Stimulated activated CD8-positive, alpha-beta memory T cell treated with anti-CD3 and anti-CD28 coated beads, Interleukin-15, amount 100 ng/mL, for 24 hours (primary cell): ENCODE results near the gene ADAMTS17.

Experiments used
- DNase-seq: peaks from one replicate; pipeline ENCODE4 v3.0.0-alpha.2; 2020; ENCODE audit warnings: low read depth

Gene ADAMTS17

GRCh38 chr15:100174159-100174903 is 167.4 kb downstream of the ADAMTS17 start:
- no peak for DNase-seq

DNA sequence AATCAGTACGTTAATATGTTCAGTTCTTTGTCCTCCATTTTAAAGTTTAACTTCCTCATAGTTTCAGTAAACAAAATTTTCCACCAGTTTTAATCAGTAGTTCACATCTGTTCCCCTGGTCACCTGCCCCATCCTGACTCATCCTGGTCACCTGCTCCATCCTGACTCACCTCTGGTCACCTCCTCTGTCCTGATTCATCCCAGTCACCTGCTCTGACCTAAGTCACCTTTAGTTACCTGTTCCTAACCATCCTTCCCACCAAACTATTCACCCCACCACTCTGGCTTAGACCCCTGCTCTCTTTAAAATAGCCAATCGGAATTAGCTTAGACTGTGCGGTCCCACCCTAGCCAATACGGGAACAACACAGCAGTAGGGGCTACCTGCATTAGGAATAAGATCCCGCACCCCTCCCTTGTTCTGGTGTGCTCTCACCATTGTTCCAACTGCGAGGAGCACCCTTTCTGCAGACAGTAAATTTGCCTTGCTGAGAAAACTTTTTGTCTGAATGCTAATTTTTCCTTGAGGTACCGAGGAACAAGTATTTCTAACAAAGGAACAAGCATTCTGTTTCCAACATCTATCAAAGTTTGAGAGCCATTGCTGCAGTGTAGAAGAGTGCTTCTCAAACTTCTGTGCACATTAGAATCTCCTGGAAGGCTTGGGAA is 169.3 kb downstream of the ADAMTS17 start:
- no peak for DNase-seq

DNA sequence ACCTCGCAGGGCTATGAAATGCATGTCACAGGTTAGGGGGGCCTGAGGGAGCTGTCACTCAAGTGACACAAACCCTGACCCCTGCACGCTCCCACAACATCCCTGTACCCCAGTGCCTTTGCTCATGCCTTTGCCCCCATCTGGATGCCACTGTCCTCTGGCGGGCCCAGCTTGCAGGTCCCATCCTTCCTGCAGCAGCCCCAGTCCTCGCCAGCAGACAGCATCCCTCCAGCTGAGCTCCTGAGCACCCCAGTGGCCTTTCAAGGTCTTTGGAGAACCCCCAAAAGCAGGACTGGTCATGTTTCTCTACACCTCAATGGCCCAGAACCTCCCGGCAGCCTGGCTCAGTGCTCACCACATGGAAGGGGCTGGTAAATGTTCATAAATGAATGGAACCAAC is 170.4 kb downstream of the ADAMTS17 start:
- no peak for DNase-seq

DNA sequence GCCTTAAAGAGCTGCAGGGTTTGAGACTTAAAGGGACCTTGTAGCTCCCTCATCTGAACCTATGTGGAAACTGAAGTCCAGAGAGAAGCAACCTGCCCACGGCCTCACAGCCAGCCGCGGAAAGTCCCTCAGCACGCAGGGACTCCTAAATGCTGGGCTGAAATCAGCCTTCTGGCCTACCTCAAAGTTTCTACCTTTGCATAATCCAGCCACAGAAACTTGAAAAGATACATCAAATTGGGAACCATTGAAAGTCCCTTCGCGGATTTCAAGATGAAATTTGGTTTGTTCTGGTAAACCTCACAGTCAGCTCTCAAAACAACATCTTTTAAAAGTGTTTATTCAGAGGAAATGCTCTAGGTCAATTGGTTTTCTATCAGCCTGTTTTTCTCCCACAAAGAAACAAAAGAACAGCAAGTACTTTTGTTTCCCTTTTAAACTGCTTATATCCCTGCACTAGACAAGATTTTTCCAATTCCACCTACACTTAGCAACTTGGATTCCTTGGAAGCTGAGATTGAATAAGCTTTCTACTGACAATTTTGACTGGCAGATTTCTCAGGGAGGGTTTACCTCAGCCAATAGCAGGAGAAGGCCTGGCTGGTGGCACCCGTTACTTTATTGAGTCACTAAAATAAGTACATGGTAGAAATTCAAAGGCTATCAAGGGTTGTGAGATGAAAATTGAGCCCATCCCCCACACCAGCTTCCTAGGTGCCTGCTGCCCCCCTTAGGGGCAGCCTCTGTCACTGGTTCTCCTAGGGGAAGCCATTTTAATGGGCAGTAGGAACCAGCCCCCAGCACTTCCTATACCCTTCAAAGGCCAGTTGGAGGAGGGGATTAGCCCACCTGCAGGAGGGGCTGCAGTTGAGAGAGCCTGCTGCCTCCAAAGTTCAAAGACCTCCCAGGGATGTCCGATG is 171.2 kb downstream of the ADAMTS17 start:
- no peak for DNase-seq

DNA sequence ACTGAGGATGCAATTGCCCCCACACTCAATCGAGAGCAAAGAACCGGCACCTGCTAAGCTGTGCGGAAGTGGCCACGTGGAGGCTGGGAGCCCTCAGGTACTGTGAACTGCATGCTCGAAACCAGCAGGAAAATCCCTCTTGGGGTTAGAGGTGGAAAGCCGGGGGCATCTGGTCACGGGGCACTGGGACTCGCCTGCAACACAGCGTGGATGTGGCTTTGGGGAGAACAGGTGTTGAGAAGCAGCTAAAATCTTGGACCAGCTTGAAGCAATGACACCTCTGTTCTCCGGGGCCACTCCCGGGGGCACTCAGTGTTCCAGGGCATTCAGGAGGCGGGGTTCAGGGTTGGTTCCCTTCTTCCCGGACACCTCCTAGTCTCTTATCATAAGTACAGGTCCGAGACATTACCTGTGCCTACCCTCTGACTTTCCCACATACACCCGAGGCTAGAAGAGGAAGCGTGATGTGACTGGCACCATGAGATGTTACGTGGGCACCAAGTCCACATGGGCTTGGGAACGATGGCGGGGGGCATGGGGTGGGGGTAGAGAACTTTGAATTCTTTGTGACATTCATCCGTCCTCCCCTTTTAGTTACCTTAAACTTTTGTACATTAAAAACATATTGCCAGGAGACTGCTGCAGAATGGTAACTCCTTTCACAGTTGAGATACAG is 172.0 kb downstream of the ADAMTS17 start:
- no peak for DNase-seq

DNA sequence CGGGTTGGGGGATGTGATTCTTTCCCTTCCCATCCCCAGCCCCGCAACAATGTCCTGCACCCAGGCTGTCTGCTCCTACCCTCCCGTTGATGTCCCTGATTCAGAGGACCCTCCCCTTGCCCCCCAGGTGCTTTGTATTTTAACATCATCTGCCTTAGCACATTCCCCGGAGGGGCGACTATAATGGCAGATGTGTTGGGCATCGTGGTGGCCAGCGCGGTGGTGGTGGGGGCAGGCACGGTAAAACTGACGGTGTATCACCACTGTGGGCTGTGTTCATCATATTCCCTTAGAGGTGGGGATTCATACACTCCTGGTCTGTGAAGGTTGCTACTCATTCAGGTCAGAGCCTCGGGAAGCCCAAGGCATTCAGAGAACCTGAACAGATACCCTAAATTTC is 173.0 kb downstream of the ADAMTS17 start:
- no peak for DNase-seq

- DNase-seq, result no peak
Measured at GRCh38 chr15:100167884-100168375, 173.8 kb downstream of the ADAMTS17 start.

DNA sequence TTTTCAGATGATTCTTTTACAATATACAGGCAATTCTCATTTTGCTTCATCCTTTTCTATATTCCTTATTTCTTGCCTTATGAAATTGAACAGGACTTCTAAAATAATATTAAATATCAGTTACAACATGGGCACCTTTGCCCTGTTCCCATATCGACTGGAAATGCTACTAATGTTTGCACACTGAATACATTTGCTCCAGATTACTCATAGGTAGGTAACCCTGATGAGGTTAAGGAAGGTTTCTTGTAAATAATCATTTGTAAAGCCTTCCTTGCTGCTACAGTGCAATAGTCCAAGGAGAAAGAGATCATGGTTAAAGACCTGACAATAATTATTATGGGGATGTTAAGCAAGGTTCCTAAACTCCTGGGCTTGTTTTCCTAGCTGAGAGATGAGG is 175.5 kb downstream of the ADAMTS17 start:
- DNase-seq, result no peak

DNA sequence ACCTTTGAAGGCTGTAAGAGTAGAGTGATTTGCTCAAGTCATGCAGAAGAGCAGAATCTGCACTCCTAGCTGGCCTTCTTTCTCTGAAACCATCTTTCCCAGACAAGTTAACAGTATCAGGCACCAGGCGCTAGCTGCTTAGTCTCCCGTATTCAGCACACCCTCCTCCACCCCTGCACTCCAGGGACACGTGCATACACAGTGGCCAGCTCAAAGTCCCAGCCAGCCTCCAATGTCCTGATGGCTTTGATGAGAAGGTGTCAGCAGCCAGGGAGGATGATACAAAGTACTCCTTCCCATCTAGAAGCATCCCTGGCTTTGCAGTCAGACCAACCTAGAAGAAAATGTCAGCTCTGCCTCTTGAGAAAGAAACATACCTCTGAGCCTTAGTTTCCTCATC is 177.8 kb downstream of the ADAMTS17 start:
- no peak for DNase-seq

GRCh38 chr15:100160953-100161352 is 180.8 kb downstream of the ADAMTS17 start:
- no peak for DNase-seq

DNA sequence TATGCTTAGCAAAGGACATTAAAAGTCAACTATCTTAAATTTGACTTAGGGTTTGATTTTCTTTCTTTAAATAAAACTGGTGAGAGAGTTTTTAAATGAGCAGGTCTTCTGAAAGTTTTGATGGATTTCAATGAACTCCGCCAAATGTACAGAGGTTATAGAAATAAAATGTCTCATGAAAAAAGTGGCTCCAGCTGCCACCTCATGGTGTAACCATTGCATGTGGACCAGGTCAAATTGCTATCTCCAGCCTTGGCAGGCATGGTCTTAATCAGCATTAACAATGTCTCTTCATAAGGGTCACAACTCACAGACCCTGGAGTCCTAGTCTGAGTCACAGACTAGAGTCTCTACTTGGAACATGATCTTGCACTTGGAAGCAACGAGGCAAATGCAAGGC is 182.3 kb downstream of the ADAMTS17 start:
- DNase-seq, result no peak

- DNase-seq, result no peak
Measured at GRCh38 chr15:100158356-100158755, 183.4 kb downstream of the ADAMTS17 start.

DNA sequence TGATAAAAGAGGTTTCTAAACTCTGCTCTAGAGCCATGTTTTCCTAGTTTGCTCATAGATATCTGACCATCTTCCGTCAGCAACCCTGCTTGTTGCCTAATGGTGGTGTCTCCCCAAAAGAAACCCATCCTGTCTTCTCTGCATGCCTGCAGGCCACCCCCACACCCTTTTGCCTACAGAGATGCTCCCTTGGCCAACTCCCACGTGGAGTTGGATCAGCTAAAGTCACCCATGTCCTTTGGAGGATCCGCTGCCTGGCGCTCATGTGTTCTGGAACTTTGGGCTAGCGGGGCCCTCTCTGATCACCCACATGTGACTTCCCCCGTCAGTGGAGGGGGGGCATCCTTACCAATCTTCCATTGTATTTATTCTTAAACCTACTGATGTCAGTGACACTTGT is 185.6 kb downstream of the ADAMTS17 start:
- no peak for DNase-seq

DNA sequence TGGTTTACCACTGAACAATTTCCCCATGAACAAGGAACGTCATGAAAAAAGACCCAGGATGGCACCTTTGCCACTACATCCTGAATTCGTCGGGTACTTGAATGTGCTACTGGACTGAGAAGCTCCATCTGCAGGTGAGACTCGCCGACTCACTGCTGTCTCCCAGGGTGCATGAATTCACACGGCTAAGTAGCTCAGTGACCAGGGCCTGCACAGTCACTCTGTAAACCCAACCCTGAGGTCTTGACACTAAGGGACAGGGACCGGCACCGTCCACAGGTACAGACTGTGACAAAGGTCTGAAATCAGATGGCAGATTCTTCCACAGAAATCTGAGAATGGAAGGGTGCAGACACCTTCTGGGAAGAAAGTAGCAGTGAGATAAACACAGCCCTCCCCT is 187.4 kb downstream of the ADAMTS17 start:
- DNase-seq, result no peak

- no peak for DNase-seq
Measured at GRCh38 chr15:100152463-100152862, 189.3 kb downstream of the ADAMTS17 start.

GRCh38 chr15:100150906-100151305 is 190.9 kb downstream of the ADAMTS17 start:
- no peak for DNase-seq

GRCh38 chr15:100147828-100148227 is 193.9 kb downstream of the ADAMTS17 start:
- DNase-seq, result no peak

GRCh38 chr15:100143378-100143777 is 198.4 kb downstream of the ADAMTS17 start:
- no peak for DNase-seq

DNA sequence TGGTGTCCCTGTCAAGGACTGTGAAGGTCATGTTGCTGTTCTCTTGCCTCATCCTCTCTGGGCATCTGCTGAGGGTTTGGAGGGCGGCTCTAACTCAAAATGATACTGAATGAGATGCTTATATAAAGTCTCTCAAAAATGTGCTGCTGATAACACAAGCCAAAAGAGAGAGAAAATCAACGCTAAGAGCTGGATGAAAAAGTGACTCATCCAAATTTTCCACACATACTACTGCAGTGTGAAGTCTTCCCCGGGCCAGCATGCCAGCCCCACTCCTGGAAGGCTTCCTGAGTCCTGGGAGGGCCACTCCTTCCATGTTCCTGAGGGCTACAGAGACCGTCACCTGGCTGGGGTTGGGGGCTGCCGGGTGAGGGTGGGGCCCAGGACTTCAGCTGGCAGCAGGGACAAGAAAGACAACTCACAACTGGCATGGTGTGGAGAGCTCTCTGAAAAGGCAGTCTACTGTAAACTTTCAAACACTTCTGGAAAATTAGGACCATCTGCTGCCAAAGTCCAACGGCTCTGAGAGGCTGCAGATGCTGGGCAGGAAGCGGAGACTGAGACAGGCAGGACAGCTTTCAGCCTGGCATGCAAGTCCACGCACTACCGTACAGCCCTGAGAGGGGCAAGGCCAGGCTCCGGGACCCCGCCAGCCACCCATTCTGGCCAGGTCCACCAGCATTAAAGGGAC is 200.3 kb downstream of the ADAMTS17 start:
- DNase-seq, result no peak

GRCh38 chr15:100140527-100141308 is 201.1 kb downstream of the ADAMTS17 start:
- no peak for DNase-seq

GRCh38 chr15:100134586-100134985 is 207.2 kb downstream of the ADAMTS17 start:
- DNase-seq, result no peak
